Occipital lobe (tissue), 2 donors: ENCODE measurements around the gene C1orf74. TPM values are rescaled to one million over a fixed set of nuclear protein-coding genes. Genes with fewer than 3 reads are reported as not detected.

ENCODE experiments used
- DNase-seq: peaks from one replicate; lab custom pipeline; 2025; lab: John Stamatoyannopoulos, UW
- total RNA-seq: library from RNA; depleted of rRNA; stranded (reverse); fragments of >200 nt; gene quantifications from one replicate; pipeline ENCODE4 v1.2.3, GENCODE V29; 2014

Gene C1orf74
- 2.8 TPM for total RNA-seq

- DNase-seq, result peak; percentile 95
Measured at GRCh38 chr1:209784265-209785169, at the start of gene C1orf74. C1orf74 (minus strand) TSS chr1:209784559; CDS start chr1:209783634, 925 bp downstream.

GRCh38 chr1:209831615-209832014 is 47.3 kb upstream of the C1orf74 start:
- DNase-seq, result no peak

- DNase-seq, result no peak
Measured at GRCh38 chr1:209830722-209831121, 46.4 kb upstream of the C1orf74 start.

- no peak for DNase-seq
Measured at GRCh38 chr1:209829716-209830115, 45.4 kb upstream of the C1orf74 start.

GRCh38 chr1:209827384-209828262 is 43.3 kb upstream of the C1orf74 start, which contains the start of gene UTP25:
UTP25 (plus strand) TSS chr1:209827972; CDS start chr1:209828064, 92 bp downstream.
- DNase-seq, result peak; percentile 89

GRCh38 chr1:209825591-209826434 is 41.5 kb upstream of the C1orf74 start:
- DNase-seq, result no peak

GRCh38 chr1:209823143-209824041 is 39.0 kb upstream of the C1orf74 start:
- no peak for DNase-seq

GRCh38 chr1:209822706-209823105 is 38.3 kb upstream of the C1orf74 start:
- no peak for DNase-seq

GRCh38 chr1:209820986-209821385 is 36.6 kb upstream of the C1orf74 start:
- DNase-seq, result no peak

- DNase-seq, result no peak
Measured at GRCh38 chr1:209819058-209819457, 34.7 kb upstream of the C1orf74 start.

GRCh38 chr1:209817691-209818090 is 33.3 kb upstream of the C1orf74 start:
- DNase-seq, result no peak

- DNase-seq, result no peak
Measured at GRCh38 chr1:209816923-209817322, 32.6 kb upstream of the C1orf74 start.

GRCh38 chr1:209815931-209816341 is 31.6 kb upstream of the C1orf74 start:
- DNase-seq, result no peak

GRCh38 chr1:209815490-209815889 is 31.1 kb upstream of the C1orf74 start:
- no peak for DNase-seq

GRCh38 chr1:209813902-209814301 is 29.5 kb upstream of the C1orf74 start:
- DNase-seq, result no peak

- DNase-seq, result no peak
Measured at GRCh38 chr1:209810783-209811182, 26.4 kb upstream of the C1orf74 start.

GRCh38 chr1:209809611-209810010 is 25.3 kb upstream of the C1orf74 start:
- no peak for DNase-seq

- DNase-seq, result no peak
Measured at GRCh38 chr1:209808059-209808581, 23.8 kb upstream of the C1orf74 start.

- no peak for DNase-seq
Measured at GRCh38 chr1:209807509-209807908, 23.1 kb upstream of the C1orf74 start.
